Suppressor macrophage treated with lipopolysaccharide for 4 hours (primary cell): ENCODE results near the gene LRRTM1.

ENCODE experiments used
- DNase-seq: peaks from one replicate; pipeline ENCODE4 v3.0.0-alpha.2; 2020

The LRRTM1 gene

DNA sequence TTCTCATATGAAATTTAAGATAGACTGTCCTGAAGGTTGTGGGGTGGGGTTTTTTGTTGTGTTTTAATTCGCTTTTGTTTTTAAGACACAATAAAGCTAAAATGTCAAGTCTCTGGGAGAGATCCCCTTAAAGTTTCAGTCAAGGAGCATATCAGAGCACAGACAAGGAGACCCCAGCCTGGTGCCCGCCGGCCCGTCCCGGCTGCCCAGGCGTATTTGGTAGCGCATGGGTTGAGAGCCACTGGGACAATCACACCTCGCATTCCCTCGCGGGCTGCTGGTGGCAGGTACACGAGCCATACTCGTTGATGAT, 2.6 kb downstream of the LRRTM1 start:
- DNase-seq, result no peak

DNA sequence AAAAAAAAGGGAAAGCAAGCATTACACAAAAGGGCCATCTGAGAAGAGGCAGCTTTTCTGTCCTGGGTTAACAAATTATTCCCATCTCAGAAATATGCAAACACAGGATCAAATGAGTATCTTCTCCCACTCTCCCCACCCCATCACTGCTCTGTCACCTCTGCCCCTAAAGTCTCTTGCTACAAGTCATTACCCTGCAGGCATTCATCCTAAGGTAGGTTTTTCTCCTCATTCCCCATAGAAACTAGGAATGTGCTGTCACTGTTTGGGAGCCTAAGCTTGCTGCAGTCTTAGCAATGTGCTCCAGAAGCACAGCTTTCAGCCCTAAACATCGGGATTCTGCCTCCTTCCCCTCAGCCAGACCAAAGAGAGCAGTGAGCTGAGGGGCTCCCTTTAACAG, 3.6 kb downstream of the LRRTM1 start:
- no peak for DNase-seq

DNA sequence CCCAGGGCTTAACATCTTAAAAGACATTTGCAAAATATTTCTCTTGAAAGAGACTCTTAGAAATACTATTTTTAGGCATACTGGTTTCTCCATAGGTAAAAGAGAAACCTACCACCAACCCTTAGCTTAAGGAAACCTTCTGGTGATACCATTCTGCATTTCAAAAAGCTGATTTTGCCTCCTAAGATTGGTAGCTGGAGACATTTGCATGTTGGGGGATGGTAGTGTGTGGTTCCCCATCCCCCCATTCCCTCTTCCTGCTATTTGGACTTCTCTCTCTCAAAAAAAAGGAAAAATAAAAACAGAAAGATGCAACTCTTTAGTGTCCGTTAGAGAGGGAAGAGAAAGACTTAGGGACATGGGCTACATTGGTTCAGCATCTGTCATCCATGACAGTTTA, 4.2 kb downstream of the LRRTM1 start:
- no peak for DNase-seq

DNA sequence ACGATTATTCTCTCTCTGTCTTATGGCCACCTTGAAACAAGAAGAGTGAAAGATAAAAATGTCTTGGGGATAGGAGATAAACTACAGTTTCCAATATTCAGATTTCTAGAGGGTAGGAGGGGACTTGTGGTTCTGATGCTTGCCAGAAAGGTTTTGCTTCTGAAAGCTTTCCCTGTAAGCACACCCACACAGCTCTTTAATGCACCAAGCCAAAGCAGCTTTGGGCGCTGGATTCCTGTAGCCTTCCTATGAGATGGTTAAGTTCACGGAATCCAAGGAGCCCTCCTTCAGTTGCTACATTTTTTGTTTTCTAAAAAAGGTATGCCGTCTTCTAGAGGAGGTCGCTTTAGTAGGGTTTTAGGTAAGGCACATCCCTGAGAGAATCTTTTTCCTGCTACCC, 4.9 kb downstream of the LRRTM1 start:
- no peak for DNase-seq

DNA sequence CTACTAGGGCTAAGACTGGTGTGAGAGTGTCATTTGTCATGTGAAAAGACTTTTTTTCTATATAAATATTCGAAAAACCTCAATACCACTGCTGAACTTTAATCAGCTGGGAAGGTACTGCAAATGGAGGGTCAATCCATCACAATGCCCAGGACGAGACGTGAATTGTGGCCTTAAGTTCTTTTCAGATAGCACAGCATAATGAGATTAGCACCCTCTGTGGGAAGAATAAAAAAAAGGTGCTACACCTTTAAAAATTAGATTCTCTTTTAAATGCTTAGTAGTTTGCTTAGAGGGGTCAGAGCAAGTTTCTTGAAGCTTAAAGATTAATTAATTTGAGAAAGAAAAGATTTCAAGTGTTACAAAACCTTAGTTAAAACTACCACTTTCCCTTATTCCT, 5.6 kb downstream of the LRRTM1 start:
- DNase-seq, result no peak

DNA sequence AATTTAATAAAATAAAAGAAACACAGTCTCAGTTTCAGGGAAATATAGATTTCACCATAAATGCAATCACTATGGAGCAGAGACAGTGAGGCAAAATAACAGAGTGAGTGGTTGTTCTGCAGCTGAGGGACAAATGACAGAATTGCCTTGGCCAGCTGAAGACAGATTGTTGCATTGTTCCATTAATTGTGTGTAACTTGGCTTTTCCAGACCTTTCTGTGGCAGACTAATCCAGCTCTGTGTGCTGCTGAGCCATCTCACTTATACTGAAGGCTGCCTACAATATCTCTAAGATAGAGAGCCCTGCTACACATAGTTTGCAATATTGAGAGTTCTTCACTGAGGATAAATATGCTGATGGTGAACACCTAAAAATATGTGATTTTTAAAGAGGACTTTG, 11.5 kb downstream of the LRRTM1 start:
- DNase-seq, result no peak

DNA sequence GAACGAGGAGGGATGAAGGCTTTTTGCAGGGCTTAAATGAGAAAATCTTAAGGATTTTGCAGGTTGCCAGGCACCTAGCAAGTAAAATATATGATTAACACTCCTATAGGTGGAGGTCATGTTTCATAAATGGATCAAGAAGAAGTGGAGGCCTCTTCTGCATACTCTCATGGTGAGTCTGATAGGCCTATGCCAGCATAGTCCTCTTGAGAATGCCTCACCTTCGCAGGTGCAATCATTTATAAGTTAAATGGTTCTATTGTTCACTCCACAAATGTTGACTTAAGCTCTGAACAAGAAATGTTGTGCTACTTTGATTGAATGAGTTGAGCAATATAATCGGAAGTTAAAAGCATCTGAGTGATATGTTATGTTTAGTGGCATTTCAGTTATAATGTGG, 12.1 kb downstream of the LRRTM1 start:
- DNase-seq, result no peak

DNA sequence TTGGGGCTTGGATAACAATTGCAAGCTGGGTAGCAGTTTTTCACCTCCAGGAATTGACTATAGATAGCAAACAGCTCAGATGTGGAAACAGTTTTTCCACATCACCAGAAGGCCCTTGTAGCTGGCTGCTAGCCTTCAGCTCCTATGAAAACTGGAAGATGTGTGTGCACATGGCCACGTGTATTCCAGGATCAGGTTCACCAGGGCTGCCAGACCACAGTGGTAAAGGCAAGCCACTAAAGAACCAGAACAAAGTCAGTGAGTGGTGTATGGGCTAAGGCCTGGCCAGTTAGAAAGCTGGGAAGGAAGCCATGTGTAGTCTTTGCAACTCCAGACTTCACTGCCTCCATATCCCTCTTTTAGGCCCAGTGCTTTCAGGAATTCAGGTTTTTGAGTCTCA, 12.9 kb downstream of the LRRTM1 start:
- DNase-seq, result no peak

DNA sequence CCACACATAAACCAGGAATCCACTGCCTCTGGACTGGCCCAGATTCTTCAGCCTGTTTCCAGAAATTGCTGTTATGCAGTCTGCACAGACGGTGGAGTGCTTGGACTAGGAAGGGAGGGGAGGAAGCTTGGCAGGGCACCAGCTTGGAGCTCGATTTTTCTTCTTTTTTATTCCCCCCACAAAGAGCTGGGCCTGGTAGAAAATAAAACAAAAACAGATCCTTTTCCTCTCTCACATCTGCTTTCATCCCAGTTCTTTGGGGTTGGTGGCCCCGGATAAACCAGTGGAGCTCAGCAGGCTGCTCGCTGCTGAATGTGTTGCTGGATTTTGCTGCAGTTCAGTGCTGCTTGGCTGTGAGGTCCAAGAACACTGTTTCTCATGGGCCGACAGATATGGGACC, 16.0 kb downstream of the LRRTM1 start:
- no peak for DNase-seq

DNA sequence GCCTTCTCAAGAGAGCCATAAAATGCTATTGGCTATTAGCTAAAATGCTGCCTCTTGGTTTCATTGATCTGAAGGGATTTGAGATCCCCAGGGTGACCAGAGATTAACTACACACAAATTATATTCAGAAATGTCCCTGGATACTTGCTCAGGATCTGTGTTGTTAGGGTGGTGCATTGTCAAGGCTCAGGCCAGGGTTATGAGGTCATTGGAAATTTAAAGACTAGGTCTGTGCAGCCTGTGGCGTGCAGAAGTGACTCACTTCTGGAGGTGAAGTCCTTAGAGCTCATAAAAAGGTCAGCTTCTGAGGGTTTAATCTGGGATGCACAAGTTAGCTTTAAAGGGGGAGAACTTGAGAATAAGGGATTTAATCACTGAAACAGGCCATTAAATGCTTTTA, 23.5 kb downstream of the LRRTM1 start:
- no peak for DNase-seq

DNA sequence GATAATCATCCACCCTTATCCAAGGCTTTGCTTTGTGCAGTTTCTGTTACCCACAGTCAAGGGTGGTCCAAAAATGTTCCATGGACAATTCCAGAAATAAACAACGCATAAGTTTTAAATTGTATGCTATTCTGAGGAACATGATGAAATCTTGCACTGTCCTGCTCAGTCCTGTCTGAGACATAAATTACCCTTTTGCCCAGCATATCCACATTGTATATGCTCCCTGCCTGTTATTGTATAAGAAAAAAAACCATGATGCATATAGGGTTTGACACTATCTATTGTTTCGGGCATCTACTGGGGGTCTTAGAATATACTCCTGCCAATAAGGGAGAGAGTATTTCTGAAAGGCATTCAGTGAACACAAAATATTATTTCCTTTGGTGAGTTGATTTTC, 24.0 kb downstream of the LRRTM1 start:
- DNase-seq, result no peak

DNA sequence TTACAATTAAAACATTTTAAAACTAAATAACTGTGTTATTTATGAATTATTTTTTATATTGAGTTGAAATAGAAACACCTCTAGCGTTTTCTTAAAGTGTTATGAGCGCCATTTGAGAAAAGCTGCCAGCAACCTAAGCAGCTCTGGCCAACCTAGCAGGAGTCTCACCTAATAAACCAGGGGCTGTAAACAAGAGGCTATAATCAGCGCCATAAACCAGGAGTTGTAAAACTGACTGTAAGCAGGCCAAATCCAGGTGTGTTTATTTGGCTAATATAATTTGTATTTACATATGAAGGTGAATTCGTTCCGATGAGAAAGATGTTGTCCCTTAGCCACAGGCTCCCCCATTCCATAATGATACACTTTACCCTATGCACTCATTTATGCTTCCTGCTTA, 34.7 kb downstream of the LRRTM1 start:
- DNase-seq, result no peak

DNA sequence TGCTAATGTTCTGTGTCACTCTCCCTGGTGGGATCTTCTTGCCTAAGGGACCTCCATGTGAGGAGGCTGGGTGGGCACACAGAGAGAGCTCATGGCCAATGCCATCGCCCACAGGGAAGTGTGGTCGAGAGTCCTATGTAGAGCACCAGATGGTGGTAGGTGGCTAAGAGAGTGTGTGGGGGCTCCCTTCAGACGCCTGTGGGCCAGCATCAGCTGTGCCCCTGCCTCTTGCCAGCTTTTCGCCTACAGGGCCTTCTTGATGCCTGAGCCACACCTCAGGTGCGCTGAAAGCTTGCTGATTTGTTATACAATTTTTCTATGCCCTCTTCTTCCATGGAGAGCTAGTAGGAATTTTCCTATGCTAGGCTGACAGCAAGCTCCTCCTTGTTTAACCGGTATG, 38.3 kb downstream of the LRRTM1 start:
- DNase-seq, result no peak

DNA sequence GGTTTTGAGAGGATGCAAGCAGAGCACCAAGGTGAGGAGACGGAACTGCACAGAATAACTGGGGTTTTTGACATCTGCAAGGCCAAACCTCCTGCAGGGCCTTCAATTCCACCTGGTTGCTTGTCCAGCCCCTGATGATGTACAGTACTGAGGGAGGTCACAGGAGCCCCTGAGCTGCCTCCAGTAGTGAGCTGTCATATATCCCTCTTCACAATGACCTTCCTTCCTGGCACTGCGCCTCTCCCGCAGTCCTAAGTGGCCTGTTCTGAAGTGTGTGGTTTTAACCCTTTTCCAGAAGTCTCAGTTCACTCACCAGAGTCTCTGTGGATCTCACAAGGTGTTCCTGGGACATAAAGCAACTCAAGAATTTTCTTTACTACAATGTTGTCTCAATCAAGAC, 45.3 kb downstream of the LRRTM1 start:
- no peak for DNase-seq

DNA sequence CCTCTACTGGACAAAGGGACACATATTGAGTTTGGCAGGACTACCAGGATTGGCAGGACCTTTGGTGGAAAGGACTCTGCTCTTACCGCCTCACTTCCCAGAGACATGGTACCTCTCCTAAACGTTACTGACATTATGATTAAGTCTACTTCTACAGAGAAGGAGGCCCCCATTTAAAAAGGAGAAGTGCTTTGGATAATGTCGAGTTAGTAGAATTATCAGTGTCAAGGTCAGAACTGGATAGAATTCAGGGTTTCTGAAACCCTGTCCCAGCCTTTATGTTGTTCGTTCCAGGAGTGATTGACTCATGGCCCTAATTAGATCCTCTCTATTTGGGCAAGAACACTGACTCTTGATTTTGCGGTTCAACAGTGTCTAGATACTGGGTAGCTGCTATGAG, 45.8 kb downstream of the LRRTM1 start:
- no peak for DNase-seq

DNA sequence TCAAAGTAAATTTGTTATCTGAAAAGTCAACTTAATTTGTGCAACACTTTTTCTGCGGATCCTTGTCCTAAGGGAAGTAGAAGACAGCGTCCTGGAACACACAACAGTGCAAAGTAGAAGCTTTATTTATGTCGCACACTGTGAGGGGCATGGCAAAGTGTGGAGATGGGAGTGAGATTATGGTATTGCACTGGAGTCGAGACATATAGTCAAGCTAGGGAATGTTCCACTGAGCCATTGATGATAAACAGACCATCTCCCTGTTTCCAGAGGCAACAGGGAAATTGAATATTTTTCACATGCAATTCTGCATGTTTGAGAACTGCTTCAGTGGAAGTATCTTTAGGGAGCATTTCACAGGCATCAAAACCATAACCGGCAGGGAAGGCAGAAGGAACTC, 46.2 kb downstream of the LRRTM1 start:
- no peak for DNase-seq

DNA sequence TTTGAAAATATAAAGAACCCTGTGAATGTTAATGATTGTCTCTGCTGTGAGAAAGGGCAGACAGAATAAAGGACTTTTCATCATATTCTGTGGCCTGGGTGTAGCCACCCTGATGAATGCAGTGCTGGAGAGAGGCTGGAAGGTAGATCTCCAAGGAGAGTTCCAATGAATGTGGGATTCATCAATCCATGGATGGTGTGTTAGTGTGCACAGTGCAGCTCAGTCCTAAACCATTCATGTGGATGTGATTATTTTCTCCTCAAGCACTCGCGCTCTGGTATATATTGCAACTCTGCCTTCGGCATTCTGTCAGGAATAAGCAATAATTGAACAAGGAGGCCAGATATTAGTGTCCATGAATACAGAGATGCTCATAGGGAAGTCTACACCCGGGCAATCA, 47.1 kb downstream of the LRRTM1 start:
- DNase-seq, result no peak

DNA sequence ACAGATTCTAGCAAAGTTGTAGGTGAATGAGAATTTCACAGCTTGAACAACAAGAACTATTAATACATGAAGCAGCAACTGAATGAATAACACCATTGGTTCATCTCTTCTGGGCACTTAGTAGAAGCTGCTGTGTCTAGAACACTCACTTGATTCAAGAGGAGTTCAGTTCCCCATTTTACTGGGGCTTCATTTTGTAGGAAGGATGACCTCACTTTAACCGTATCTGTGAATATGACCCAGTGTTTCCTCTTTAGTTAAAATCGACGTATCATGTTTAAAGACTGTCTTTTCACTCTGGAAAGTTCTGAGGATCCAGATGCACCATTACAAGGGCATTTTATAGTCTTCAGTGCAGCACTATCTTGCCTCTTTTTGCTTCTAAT, 47.8 kb downstream of the LRRTM1 start:
- no peak for DNase-seq

DNA sequence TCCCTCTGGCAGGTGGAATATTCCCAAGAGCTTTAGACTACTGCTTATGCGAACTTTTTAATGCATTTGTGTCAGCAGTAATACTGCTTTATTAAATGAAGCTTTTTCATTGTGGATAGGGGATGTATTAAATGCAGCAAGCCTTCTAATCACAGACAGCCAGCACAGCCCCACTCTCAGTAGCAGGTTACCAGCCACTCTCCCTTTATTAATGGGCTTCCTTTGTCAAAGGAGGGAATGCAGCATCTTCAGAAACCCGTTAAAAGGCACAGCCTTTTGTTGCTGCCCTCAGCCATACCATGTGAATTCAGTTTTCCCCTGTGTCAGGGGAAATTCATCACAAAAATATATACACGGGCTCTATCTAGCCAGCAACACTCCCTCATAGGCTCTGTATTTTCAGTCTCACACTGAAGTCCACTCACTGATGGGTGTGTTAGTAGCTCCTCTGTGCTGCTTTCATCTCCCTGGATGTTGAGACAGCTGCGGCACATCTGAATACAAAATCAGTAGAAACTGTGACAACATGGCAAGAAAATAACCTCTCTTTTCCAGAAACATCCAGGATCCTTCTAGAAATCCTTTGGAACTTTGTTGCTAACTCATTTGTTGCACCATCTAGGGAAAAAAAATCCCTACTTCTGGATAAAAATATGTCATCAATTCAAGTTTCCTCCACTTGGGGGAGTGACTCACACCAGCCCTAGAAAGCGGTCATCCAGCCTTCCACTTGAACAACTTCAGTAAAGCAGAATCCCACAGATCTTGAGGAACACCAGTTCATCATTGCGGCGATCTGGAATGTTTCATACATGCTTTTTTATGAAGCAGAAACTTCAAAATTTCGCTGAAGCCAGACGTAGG, 48.4 kb downstream of the LRRTM1 start:
- no peak for DNase-seq

DNA sequence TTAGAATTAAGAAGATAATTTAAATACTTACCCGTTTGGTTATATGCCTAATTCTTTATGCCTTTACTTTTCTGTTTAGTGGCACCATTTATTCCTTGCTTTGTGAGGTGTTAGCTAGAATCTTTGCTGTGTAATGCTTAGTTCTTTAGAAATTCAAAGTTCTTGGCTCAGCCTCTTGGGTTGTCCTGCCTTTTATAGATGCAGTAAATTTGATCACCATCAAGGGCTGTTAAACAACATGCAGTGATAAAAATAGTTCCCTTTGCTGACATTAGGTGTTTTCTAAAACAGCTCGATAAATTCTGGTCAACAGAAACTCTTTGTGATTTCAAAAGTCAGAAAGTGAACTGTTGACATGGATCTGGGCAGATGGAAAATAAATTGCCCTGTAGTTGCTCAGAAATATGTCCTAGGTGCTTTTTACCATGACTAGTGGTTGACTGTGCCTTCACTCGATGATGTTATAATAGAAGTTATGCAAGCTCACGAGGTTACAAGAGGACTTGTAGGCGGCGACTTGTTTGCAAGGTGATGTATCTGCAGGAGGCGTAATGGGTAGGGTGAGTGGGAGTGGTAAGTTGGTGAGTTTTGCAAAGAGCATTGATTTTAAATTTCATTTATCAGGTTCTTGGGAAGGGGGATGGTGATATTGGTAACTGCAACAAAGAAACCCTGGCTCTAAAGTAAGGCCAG, 52.1 kb downstream of the LRRTM1 start:
- no peak for DNase-seq
